Measurements from ENCODE around the gene VPS51.
A peak's percentile ranks its signal among the peaks of the same experiment; 100 is the strongest.
"Not testable (repeated sequence)": the region's sequence is repeated elsewhere in the genome, so short reads cannot be mapped to it uniquely, and the experiment has no call there.

The VPS51 gene

GRCh38 chr11:65135633-65136145 lies 39.7 kb downstream of the VPS51 start:
- Mint-ChIP-seq H3K9me3 (no peaks in the 10 kb centered on the region), H3K27ac (peak overlapping the region; percentile 100), H3K27me3 (no peaks in the 10 kb centered on the region), H3K4me3 (peak overlapping the region; percentile 100), H3K36me3 (peaks cover 18% of the 10 kb centered on the region), H3K4me1 (peaks cover 41% of the 10 kb centered on the region)
- ATAC-seq (ENCODE audit: low read depth): no peak
- DNase-seq (ENCODE audit: low spot score in 2 of 2): no peak

GRCh38 chr11:65136515-65137096 lies 40.6 kb downstream of the VPS51 start:
- no peaks in the 10 kb centered on the region for H3K27me3 Mint-ChIP-seq
- H3K4me1 Mint-ChIP-seq: peaks cover 31% of the 10 kb centered on the region
- H3K9me3 Mint-ChIP-seq: no peaks in the 10 kb centered on the region
- DNase-seq (ENCODE audit: low spot score in 2 of 2) (no peak), ATAC-seq (ENCODE audit: low read depth) (no peak)
- peaks cover 13% of the 10 kb centered on the region for H3K36me3 Mint-ChIP-seq
- no peak overlapping the region for H3K4me3 Mint-ChIP-seq
- H3K27ac Mint-ChIP-seq: no peak overlapping the region

GRCh38 chr11:65141896-65142494 lies 46.0 kb downstream of the VPS51 start:
- Mint-ChIP-seq H3K27ac (no peak overlapping the region), H3K4me3 (no peak overlapping the region), H3K4me1 (peaks cover 17% of the 10 kb centered on the region), H3K36me3 (no peaks in the 10 kb centered on the region), H3K9me3 (no peaks in the 10 kb centered on the region), H3K27me3 (peaks cover 2% of the 10 kb centered on the region)
- no peak for DNase-seq (ENCODE audit: low spot score in 2 of 2)
- ATAC-seq (ENCODE audit: low read depth): no peak

- peaks cover 22% of the 10 kb centered on the region for H3K4me1 Mint-ChIP-seq
These were observed 51.5 kb downstream of the VPS51 start for GRCh38 chr11:65147352-65148075.

GRCh38 chr11:65148657-65149056 lies 52.6 kb downstream of the VPS51 start:
- peaks cover 22% of the 10 kb centered on the region for H3K4me1 Mint-ChIP-seq
- no peak overlapping the region for H3K27ac Mint-ChIP-seq
- no peak overlapping the region for H3K4me3 Mint-ChIP-seq
- H3K9me3 Mint-ChIP-seq: no peaks in the 10 kb centered on the region
- DNase-seq (ENCODE audit: low spot score in 2 of 2) (no peak), ATAC-seq (ENCODE audit: low read depth) (no peak)
- no peaks in the 10 kb centered on the region for H3K27me3 Mint-ChIP-seq
- H3K36me3 Mint-ChIP-seq: no peaks in the 10 kb centered on the region

More at GRCh38 chr11:65147352-65148075, 51.5 kb downstream of the VPS51 start:
- Mint-ChIP-seq H3K9me3 (no peaks in the 10 kb centered on the region), H3K4me3 (no peak overlapping the region), H3K27me3 (no peaks in the 10 kb centered on the region), H3K27ac (no peak overlapping the region), H3K36me3 (no peaks in the 10 kb centered on the region)
- DNase-seq (ENCODE audit: low spot score in 2 of 2): no peak
- ATAC-seq (ENCODE audit: low read depth): no peak

- not testable (repeated sequence) for H3K27ac Mint-ChIP-seq; DNase-seq (ENCODE audit: low spot score in 2 of 2); H3K4me3 Mint-ChIP-seq; ATAC-seq (ENCODE audit: low read depth); H3K27me3 Mint-ChIP-seq; H3K36me3 Mint-ChIP-seq; H3K9me3 Mint-ChIP-seq
- peaks cover 22% of the 10 kb centered on the region for H3K4me1 Mint-ChIP-seq
These were observed 54.1 kb downstream of the VPS51 start for GRCh38 chr11:65150131-65150508.

- no peak overlapping the region for H3K27ac Mint-ChIP-seq
- H3K4me3 Mint-ChIP-seq: no peak overlapping the region
- H3K4me1 Mint-ChIP-seq: peaks cover 19% of the 10 kb centered on the region
- no peaks in the 10 kb centered on the region for H3K36me3 Mint-ChIP-seq
- no peaks in the 10 kb centered on the region for H3K9me3 Mint-ChIP-seq
- ATAC-seq (ENCODE audit: low read depth) (no peak), DNase-seq (ENCODE audit: low spot score in 2 of 2) (no peak)
- H3K27me3 Mint-ChIP-seq: no peaks in the 10 kb centered on the region
These were observed 54.7 kb downstream of the VPS51 start for GRCh38 chr11:65150509-65151299.

GRCh38 chr11:65151331-65151899 lies 55.4 kb downstream of the VPS51 start:
- no peak for ATAC-seq (ENCODE audit: low read depth)
- Mint-ChIP-seq H3K4me3 (peak overlapping the region; percentile 15), H3K4me1 (peaks cover 13% of the 10 kb centered on the region), H3K27me3 (no peaks in the 10 kb centered on the region), H3K27ac (no peak overlapping the region), H3K36me3 (no peaks in the 10 kb centered on the region), H3K9me3 (no peaks in the 10 kb centered on the region)
- DNase-seq (ENCODE audit: low spot score in 2 of 2): no peak

- no peak for DNase-seq (ENCODE audit: low spot score in 2 of 2)
- no peaks in the 10 kb centered on the region for H3K27me3 Mint-ChIP-seq
- no peaks in the 10 kb centered on the region for H3K36me3 Mint-ChIP-seq
- H3K4me3 Mint-ChIP-seq: peak overlapping the region; percentile 38
- no peaks in the 10 kb centered on the region for H3K9me3 Mint-ChIP-seq
- ATAC-seq (ENCODE audit: low read depth): peak; percentile 56
- no peak overlapping the region for H3K27ac Mint-ChIP-seq
- H3K4me1 Mint-ChIP-seq: peaks cover 11% of the 10 kb centered on the region
These were observed 56.1 kb downstream of the VPS51 start for GRCh38 chr11:65152122-65152521.

- no peak for ATAC-seq (ENCODE audit: low read depth)
- H3K9me3 Mint-ChIP-seq: no peaks in the 10 kb centered on the region
- H3K27ac Mint-ChIP-seq: no peak overlapping the region
- no peak for DNase-seq (ENCODE audit: low spot score in 2 of 2)
- H3K4me3 Mint-ChIP-seq: no peak overlapping the region
- peaks cover 12% of the 10 kb centered on the region for H3K4me1 Mint-ChIP-seq
- no peaks in the 10 kb centered on the region for H3K36me3 Mint-ChIP-seq
- no peaks in the 10 kb centered on the region for H3K27me3 Mint-ChIP-seq
These were observed 60.2 kb downstream of the VPS51 start for GRCh38 chr11:65156256-65156655.

- Mint-ChIP-seq H3K27me3 (no peaks in the 10 kb centered on the region), H3K27ac (no peak overlapping the region), H3K4me1 (peaks cover 5% of the 10 kb centered on the region), H3K4me3 (no peak overlapping the region), H3K36me3 (no peaks in the 10 kb centered on the region), H3K9me3 (no peaks in the 10 kb centered on the region)
- DNase-seq (ENCODE audit: low spot score in 2 of 2) (no peak), ATAC-seq (ENCODE audit: low read depth) (no peak)
These were observed 60.9 kb downstream of the VPS51 start for GRCh38 chr11:65156926-65157325.

GRCh38 chr11:65157336-65157735 lies 61.3 kb downstream of the VPS51 start:
- Mint-ChIP-seq H3K36me3 (no peaks in the 10 kb centered on the region), H3K9me3 (no peaks in the 10 kb centered on the region), H3K27me3 (no peaks in the 10 kb centered on the region), H3K4me3 (no peak overlapping the region), H3K27ac (no peak overlapping the region), H3K4me1 (peaks cover 3% of the 10 kb centered on the region)
- DNase-seq (ENCODE audit: low spot score in 2 of 2) (no peak), ATAC-seq (ENCODE audit: low read depth) (no peak)

- DNase-seq (ENCODE audit: low spot score in 2 of 2): no peak
- Mint-ChIP-seq H3K36me3 (no peaks in the 10 kb centered on the region), H3K9me3 (no peaks in the 10 kb centered on the region), H3K4me3 (no peak overlapping the region), H3K27ac (no peak overlapping the region), H3K27me3 (no peaks in the 10 kb centered on the region), H3K4me1 (peaks cover 3% of the 10 kb centered on the region)
- peak; percentile 66 for ATAC-seq (ENCODE audit: low read depth)
These were observed 63.0 kb downstream of the VPS51 start for GRCh38 chr11:65159012-65159411.

- Mint-ChIP-seq H3K9me3 (no peaks in the 10 kb centered on the region), H3K27ac (no peak overlapping the region), H3K27me3 (no peaks in the 10 kb centered on the region), H3K4me1 (peaks cover 3% of the 10 kb centered on the region), H3K4me3 (no peak overlapping the region), H3K36me3 (no peaks in the 10 kb centered on the region)
- no peak for DNase-seq (ENCODE audit: low spot score in 2 of 2)
- no peak for ATAC-seq (ENCODE audit: low read depth)
These were observed 64.6 kb downstream of the VPS51 start for GRCh38 chr11:65160643-65161042.

Data from memory B cell (primary cell).